ENCODE measurements around the gene SMIM7. TPM values are rescaled to one million over a fixed set of nuclear protein-coding genes. Genes with fewer than 3 reads are reported as not detected.
A peak's percentile ranks its signal among the peaks of the same experiment; 100 is the strongest.

Gene SMIM7
- total and polyA plus RNA-seq, 2 of the 13 experiments (the other 11 are each of a cell fraction or from before 2014, with no cell fraction given) = 55.7 to 74.9 TPM

DNA sequence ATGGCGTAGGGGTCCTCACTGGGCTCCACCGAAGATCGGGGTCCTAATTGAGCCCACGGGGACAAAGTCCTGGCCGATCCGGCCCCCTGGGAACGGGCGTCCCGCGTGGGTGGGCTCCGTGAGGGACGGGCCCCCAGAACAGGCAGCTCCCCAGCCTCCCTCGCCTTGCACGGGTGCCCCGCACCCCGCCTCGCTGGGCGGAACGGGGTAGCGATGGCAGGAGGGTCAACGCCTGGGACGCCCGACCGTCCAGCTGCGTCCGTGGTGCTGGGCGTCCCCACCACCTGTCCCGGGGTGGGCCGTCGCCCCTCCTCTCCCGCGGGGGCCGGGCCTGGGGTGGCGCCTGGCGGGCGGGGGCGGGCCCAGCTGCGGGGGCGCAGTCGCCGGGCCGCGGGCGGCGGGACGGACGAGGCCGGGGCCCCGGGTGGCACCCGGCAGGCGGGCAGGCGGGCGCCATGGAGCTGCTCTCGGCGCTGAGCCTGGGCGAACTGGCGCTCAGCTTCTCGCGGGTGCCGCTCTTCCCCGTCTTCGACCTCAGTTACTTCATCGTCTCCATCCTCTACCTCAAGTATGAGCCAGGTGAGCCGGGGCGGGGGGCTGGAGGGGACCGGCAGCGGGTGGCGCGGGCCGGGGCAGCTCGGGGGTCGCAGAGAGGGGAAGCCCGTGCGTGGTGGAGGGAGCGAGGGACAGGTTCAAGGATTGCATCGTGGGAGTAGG lies 977 bp upstream of the SMIM7 start, which contains the start of gene TMEM38A (continued):
- no peak for TF ChIP-seq ZNF660 (CRISPR knock-in tag; IDR thresholded peaks at IDR 0.05; ENCODE audit: borderline replicate concordance, low read depth)
- TF ChIP-seq, protein P1, sequence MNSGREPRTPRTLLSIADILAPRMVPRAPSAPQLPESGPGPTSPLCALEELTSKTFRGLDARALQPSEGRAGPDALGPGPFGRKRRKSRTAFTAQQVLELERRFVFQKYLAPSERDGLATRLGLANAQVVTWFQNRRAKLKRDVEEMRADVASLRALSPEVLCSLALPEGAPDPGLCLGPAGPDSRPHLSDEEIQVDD (CRISPR knock-in tag; IDR thresholded peaks at IDR 0.05; ENCODE audit: borderline replicate concordance) = peak; percentile 64; the same call in 1 of the 2 replicates
- TF ChIP-seq ZBTB1 (CRISPR knock-in tag; IDR thresholded peaks at IDR 0.05; ENCODE audit: borderline replicate concordance) = 0 out of 2 replicates have a peak, but pooled peaks have one; percentile 22
- no peak for TF ChIP-seq SP1 (IDR thresholded peaks at IDR 0.05)
- peak; percentile 29; the same call in 1 of the 2 replicates for TF ChIP-seq SP1 (CRISPR knock-in tag; IDR thresholded peaks at IDR 0.05)
- peak; percentile 34; the same call in 1 of the 2 replicates for TF ChIP-seq TBX2 (CRISPR knock-in tag; IDR thresholded peaks at IDR 0.05; ENCODE audit: borderline replicate concordance)
- TF ChIP-seq SIN3A (IDR thresholded peaks at IDR 0.05; ENCODE audit: borderline replicate concordance, low read depth, low read length) = peak; percentile 59; the same call in 1 of the 2 replicates
- TF ChIP-seq NFE2L2 (IDR thresholded peaks at IDR 0.05; ENCODE audit: low read length) = no peak
- TF ChIP-seq PITX1 (CRISPR knock-in tag; IDR thresholded peaks at IDR 0.05) = no peak
- TF ChIP-seq ZZZ3 (CRISPR knock-in tag; IDR thresholded peaks at IDR 0.05; ENCODE audit: borderline replicate concordance) = 0 out of 2 replicates have a peak, but pooled peaks have one; percentile 17
- peak; percentile 17; the same call in 1 of the 2 replicates for TF ChIP-seq ZNF331 (CRISPR knock-in tag; IDR thresholded peaks at IDR 0.05)
- peak; percentile 42 for TF ChIP-seq HDAC1 (CRISPR knock-in tag; IDR thresholded peaks at IDR 0.05)
- TF ChIP-seq ZBTB7A (CRISPR knock-in tag; IDR thresholded peaks at IDR 0.05) = 0 out of 2 replicates have a peak, but pooled peaks have one; percentile 41
- TF ChIP-seq MED13 (CRISPR knock-in tag; IDR thresholded peaks at IDR 0.05) = no peak
- TF ChIP-seq ZNF160 (CRISPR knock-in tag; IDR thresholded peaks at IDR 0.05) = no peak
- TF ChIP-seq, protein P2, sequence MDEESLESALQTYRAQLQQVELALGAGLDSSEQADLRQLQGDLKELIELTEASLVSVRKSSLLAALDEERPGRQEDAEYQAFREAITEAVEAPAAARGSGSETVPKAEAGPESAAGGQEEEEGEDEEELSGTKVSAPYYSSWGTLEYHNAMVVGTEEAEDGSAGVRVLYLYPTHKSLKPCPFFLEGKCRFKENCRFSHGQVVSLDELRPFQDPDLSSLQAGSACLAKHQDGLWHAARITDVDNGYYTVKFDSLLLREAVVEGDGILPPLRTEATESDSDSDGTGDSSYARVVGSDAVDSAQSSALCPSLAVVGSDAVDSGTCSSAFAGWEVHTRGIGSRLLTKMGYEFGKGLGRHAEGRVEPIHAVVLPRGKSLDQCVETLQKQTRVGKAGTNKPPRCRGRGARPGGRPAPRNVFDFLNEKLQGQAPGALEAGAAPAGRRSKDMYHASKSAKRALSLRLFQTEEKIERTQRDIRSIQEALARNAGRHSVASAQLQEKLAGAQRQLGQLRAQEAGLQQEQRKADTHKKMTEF (CRISPR knock-in tag; IDR thresholded peaks at IDR 0.05) = no peak; the same call in 1 of the 2 replicates
- no peak for TF ChIP-seq ZNF605 (CRISPR knock-in tag; IDR thresholded peaks at IDR 0.05)
- TF ChIP-seq TCF12 (IDR thresholded peaks at IDR 0.05) = no peak
- 0 out of 2 replicates have a peak, but pooled peaks have one; percentile 41 for TF ChIP-seq TCF12 (CRISPR knock-in tag; IDR thresholded peaks at IDR 0.05)
- no peak for TF ChIP-seq KLF11 (CRISPR knock-in tag; IDR thresholded peaks at IDR 0.05)
- TF ChIP-seq, protein P3, sequence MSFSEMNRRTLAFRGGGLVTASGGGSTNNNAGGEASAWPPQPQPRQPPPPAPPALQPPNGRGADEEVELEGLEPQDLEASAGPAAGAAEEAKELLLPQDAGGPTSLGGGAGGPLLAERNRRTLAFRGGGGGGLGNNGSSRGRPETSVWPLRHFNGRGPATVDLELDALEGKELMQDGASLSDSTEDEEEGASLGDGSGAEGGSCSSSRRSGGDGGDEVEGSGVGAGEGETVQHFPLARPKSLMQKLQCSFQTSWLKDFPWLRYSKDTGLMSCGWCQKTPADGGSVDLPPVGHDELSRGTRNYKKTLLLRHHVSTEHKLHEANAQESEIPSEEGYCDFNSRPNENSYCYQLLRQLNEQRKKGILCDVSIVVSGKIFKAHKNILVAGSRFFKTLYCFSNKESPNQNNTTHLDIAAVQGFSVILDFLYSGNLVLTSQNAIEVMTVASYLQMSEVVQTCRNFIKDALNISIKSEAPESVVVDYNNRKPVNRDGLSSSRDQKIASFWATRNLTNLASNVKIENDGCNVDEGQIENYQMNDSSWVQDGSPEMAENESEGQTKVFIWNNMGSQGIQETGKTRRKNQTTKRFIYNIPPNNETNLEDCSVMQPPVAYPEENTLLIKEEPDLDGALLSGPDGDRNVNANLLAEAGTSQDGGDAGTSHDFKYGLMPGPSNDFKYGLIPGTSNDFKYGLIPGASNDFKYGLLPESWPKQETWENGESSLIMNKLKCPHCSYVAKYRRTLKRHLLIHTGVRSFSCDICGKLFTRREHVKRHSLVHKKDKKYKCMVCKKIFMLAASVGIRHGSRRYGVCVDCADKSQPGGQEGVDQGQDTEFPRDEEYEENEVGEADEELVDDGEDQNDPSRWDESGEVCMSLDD (CRISPR knock-in tag; IDR thresholded peaks at IDR 0.05; ENCODE audit: borderline replicate concordance) = peak; percentile 51; the same call in 1 of the 2 replicates
- no peak for TF ChIP-seq PPARG (CRISPR knock-in tag; conservative IDR thresholded peaks at IDR 0.05)
- 0 out of 2 replicates have a peak, but pooled peaks have one; percentile 0 for TF ChIP-seq ZNF317 (CRISPR knock-in tag; IDR thresholded peaks at IDR 0.05)
- no peak for TF ChIP-seq ZFP62 (CRISPR knock-in tag; IDR thresholded peaks at IDR 0.05)
- peak; percentile 44 for TF ChIP-seq AGO2 (optimal IDR thresholded peaks at IDR 0.05; ENCODE audit: low read depth, low read length)
- peak; percentile 46; the same call in 1 of the 2 replicates for TF ChIP-seq TMF1 (CRISPR knock-in tag; IDR thresholded peaks at IDR 0.05; ENCODE audit: low read depth)
- no peak for TF ChIP-seq ZNF563 (CRISPR knock-in tag; IDR thresholded peaks at IDR 0.05)
